ENCODE data around the gene LRCOL1.

- TF ChIP-seq, protein P1, sequence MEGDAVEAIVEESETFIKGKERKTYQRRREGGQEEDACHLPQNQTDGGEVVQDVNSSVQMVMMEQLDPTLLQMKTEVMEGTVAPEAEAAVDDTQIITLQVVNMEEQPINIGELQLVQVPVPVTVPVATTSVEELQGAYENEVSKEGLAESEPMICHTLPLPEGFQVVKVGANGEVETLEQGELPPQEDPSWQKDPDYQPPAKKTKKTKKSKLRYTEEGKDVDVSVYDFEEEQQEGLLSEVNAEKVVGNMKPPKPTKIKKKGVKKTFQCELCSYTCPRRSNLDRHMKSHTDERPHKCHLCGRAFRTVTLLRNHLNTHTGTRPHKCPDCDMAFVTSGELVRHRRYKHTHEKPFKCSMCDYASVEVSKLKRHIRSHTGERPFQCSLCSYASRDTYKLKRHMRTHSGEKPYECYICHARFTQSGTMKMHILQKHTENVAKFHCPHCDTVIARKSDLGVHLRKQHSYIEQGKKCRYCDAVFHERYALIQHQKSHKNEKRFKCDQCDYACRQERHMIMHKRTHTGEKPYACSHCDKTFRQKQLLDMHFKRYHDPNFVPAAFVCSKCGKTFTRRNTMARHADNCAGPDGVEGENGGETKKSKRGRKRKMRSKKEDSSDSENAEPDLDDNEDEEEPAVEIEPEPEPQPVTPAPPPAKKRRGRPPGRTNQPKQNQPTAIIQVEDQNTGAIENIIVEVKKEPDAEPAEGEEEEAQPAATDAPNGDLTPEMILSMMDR (IDR thresholded peaks at IDR 0.05 in 8 of 11, conservative IDR thresholded peaks at IDR 0.05 in 3 of 11): no peak
- TF ChIP-seq POLR2A (IDR thresholded peaks at IDR 0.05) (no peak), POLR2AphosphoS5 (IDR thresholded peaks at IDR 0.05) (no peak)
Observed at GRCh38 chr12:132583411-132583710, 27.0 kb downstream of the LRCOL1 start.

Data from spleen (tissue), 7 donors.